ENCODE data around the gene ACTN1.

The ACTN1 gene

GRCh38 chr14:68984686-68985085 is 5.6 kb upstream of the ACTN1 start:
- Histone ChIP-seq H4K20me1 (ENCODE audit: insufficient read depth, low read length) (no peaks in the 10 kb centered on the region), H3K27ac (ENCODE audit: low read depth, low read length, poor library complexity, severe bottlenecking) (no peak overlapping the region), H3F3A (ENCODE audit: insufficient read depth, low read length) (no peaks in the 10 kb centered on the region), H3K4me1 (ENCODE audit: insufficient read depth, low read length, severe bottlenecking) (no peaks in the 10 kb centered on the region), H2AFZ (ENCODE audit: low read length) (no peak overlapping the region), H3K79me2 (ENCODE audit: insufficient read depth, low read length) (no peaks in the 10 kb centered on the region), H3K4me2 (ENCODE audit: low read length) (no peak overlapping the region), H3K4me3 (ENCODE audit: low read depth, low read length, poor library complexity, severe bottlenecking) (no peak overlapping the region), H3K9ac (ENCODE audit: low read length) (no peak overlapping the region), H3K27me3 (ENCODE audit: insufficient read depth, low read length) (peaks cover 4% of the 10 kb centered on the region; the same call in 1 of the 2 replicates), H3K36me3 (ENCODE audit: insufficient read depth, low read length) (no peaks in the 10 kb centered on the region), H3K9me2 (ENCODE audit: low read depth, low read length) (no peaks in the 10 kb centered on the region), H3K9me3 (ENCODE audit: low read length) (no peaks in the 10 kb centered on the region)
- TF ChIP-seq CTCF (IDR thresholded peaks at IDR 0.05; ENCODE audit: low read length) (no peak), EZH2 (IDR thresholded peaks at IDR 0.05; ENCODE audit: borderline replicate concordance, low read length) (no peak)

DNA sequence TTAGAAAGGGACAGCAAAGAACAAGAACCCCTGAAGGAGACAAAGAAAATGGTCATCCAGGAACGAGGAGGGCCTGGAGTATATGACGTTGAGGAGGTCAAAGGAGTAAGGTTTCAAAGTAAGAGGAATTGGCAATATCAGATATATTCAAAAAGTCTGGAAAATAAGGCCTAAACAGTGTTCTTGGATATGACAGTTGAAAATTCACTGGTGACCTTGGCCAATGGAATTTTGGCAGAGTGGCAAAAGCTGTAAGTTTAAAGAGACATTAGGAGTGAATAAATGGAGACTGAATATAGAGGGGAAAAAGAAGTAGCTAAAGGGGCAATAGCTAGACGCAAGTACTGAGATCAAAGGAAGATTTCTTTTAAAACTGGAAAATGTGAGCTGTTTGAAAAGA is 4.1 kb upstream of the ACTN1 start:
- Histone ChIP-seq H4K20me1 (ENCODE audit: insufficient read depth, low read length) (no peaks in the 10 kb centered on the region), H3K9ac (ENCODE audit: low read length) (no peak overlapping the region), H3K36me3 (ENCODE audit: insufficient read depth, low read length) (no peaks in the 10 kb centered on the region), H3K4me1 (ENCODE audit: insufficient read depth, low read length, severe bottlenecking) (no peaks in the 10 kb centered on the region), H3K4me3 (ENCODE audit: low read depth, low read length, poor library complexity, severe bottlenecking) (no peak overlapping the region), H3K9me3 (ENCODE audit: low read length) (no peaks in the 10 kb centered on the region), H2AFZ (ENCODE audit: low read length) (no peak overlapping the region), H3K27ac (ENCODE audit: low read depth, low read length, poor library complexity, severe bottlenecking) (no peak overlapping the region), H3K4me2 (ENCODE audit: low read length) (no peak overlapping the region), H3K27me3 (ENCODE audit: insufficient read depth, low read length) (peaks cover 4% of the 10 kb centered on the region; the same call in 1 of the 2 replicates), H3F3A (ENCODE audit: insufficient read depth, low read length) (no peaks in the 10 kb centered on the region), H3K9me2 (ENCODE audit: low read depth, low read length) (no peaks in the 10 kb centered on the region), H3K79me2 (ENCODE audit: insufficient read depth, low read length) (no peaks in the 10 kb centered on the region)
- TF ChIP-seq CTCF (IDR thresholded peaks at IDR 0.05; ENCODE audit: low read length) = no peak

DNA sequence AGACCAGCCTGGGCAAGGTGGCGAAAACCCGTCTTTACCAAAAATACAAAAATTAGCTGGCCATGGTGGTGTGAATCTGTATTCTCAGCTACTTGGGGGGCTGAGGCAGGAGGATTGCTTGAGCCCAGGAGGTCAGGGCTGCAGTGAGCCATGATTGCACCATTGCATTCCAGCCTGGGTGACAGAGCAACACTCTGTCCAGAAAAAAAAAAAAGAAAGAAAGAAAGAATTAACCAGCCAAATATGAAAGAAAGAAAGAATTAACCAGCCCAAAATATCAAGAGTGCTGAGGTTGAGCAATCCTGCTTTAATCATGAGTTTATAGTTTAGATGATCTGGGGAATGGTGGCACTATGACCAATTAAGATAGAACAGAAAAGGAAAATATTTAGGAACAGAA is 3.5 kb upstream of the ACTN1 start:
- no peaks in the 10 kb centered on the region for H3K9me3 ChIP-seq (ENCODE audit: low read length)
- no peaks in the 10 kb centered on the region for H3F3A ChIP-seq (ENCODE audit: insufficient read depth, low read length)
- no peaks in the 10 kb centered on the region for H3K9me2 ChIP-seq (ENCODE audit: low read depth, low read length)
- no peak overlapping the region for H3K4me3 ChIP-seq (ENCODE audit: low read depth, low read length, poor library complexity, severe bottlenecking)
- TF ChIP-seq CTCF (IDR thresholded peaks at IDR 0.05; ENCODE audit: low read length) (no peak), EZH2 (IDR thresholded peaks at IDR 0.05; ENCODE audit: borderline replicate concordance, low read length) (no peak)
- H3K27me3 ChIP-seq (ENCODE audit: insufficient read depth, low read length) = peaks cover 4% of the 10 kb centered on the region; the same call in 1 of the 2 replicates
- no peak overlapping the region for H3K9ac ChIP-seq (ENCODE audit: low read length)
- no peak overlapping the region for H2AFZ ChIP-seq (ENCODE audit: low read length)
- no peaks in the 10 kb centered on the region for H4K20me1 ChIP-seq (ENCODE audit: insufficient read depth, low read length)
- H3K79me2 ChIP-seq (ENCODE audit: insufficient read depth, low read length) = no peaks in the 10 kb centered on the region
- H3K27ac ChIP-seq (ENCODE audit: low read depth, low read length, poor library complexity, severe bottlenecking) = no peak overlapping the region
- no peaks in the 10 kb centered on the region for H3K4me1 ChIP-seq (ENCODE audit: insufficient read depth, low read length, severe bottlenecking)
- H3K36me3 ChIP-seq (ENCODE audit: insufficient read depth, low read length) = no peaks in the 10 kb centered on the region
- H3K4me2 ChIP-seq (ENCODE audit: low read length) = no peak overlapping the region
